NCI-H2081 treated with DMSO at 0.1 percent for 48 hours (cell line): ENCODE results near the gene TRIM62.

ENCODE experiments used
- DNase-seq: peaks from one replicate; lab custom pipeline; 2025; lab: John Stamatoyannopoulos, UW

TRIM62 gene

GRCh38 chr1:33180226-33180910 lies 1.5 kb downstream of the TRIM62 start:
- DNase-seq: no peak

- DNase-seq: no peak
Measured at GRCh38 chr1:33178836-33179439, 2.9 kb downstream of the TRIM62 start.

GRCh38 chr1:33177996-33178540 lies 3.8 kb downstream of the TRIM62 start:
- DNase-seq: no peak

- DNase-seq: no peak
Measured at GRCh38 chr1:33176887-33177286, 5.0 kb downstream of the TRIM62 start.

- DNase-seq: no peak
Measured at GRCh38 chr1:33176362-33176850, 5.4 kb downstream of the TRIM62 start.

- DNase-seq: no peak
Measured at GRCh38 chr1:33175865-33176264, 6.0 kb downstream of the TRIM62 start.

GRCh38 chr1:33173091-33173490 lies 8.8 kb downstream of the TRIM62 start:
- no peak for DNase-seq

- DNase-seq: no peak
Measured at GRCh38 chr1:33171977-33172813, 9.6 kb downstream of the TRIM62 start.

- no peak for DNase-seq
Measured at GRCh38 chr1:33170351-33171274, 11.2 kb downstream of the TRIM62 start.

- no peak for DNase-seq
Measured at GRCh38 chr1:33169290-33170055, 12.4 kb downstream of the TRIM62 start.

- no peak for DNase-seq
Measured at GRCh38 chr1:33168556-33169289, 13.1 kb downstream of the TRIM62 start.

GRCh38 chr1:33167650-33168447 lies 14.0 kb downstream of the TRIM62 start:
- DNase-seq: no peak

GRCh38 chr1:33165809-33166208 lies 16.0 kb downstream of the TRIM62 start:
- DNase-seq: no peak

GRCh38 chr1:33165209-33165608 lies 16.6 kb downstream of the TRIM62 start:
- DNase-seq: no peak

GRCh38 chr1:33163621-33164519 lies 18.0 kb downstream of the TRIM62 start:
- no peak for DNase-seq

GRCh38 chr1:33162141-33162540 lies 19.7 kb downstream of the TRIM62 start:
- no peak for DNase-seq

- peak; percentile 29 for DNase-seq
Measured at GRCh38 chr1:33161061-33161681, 20.7 kb downstream of the TRIM62 start.

- no peak for DNase-seq
Measured at GRCh38 chr1:33159577-33159976, 22.3 kb downstream of the TRIM62 start.
